ENCODE results near the gene ZNF648.
"Not testable (repeated sequence)": the region's sequence is repeated elsewhere in the genome, so short reads cannot be mapped to it uniquely, and the experiment has no call there.

ZNF648 gene

GRCh38 chr1:182061594-182061993 lies at the start of gene ZNF648:
Gene ZNF648 (minus strand): TSS chr1:182061712. CDS start chr1:182058010, 3,702 bp downstream.
- peaks cover 0 to 4% of the 10 kb centered on the region in 2 donors for H3K9me3 ChIP-seq (ENCODE audit: control insufficient read depth in 2 of 2, low read length in 2 of 2)
- no peak within 1 kb of the TSS for H3K27ac ChIP-seq (ENCODE audit: low read length)
- H3K9ac ChIP-seq (ENCODE audit: low read length in 2 of 2), result no peak within 1 kb of the TSS
- no peaks in the 10 kb centered on the region for H3K4me1 ChIP-seq (ENCODE audit: control insufficient read depth, insufficient read depth, low read length)
- no peaks in the 10 kb centered on the region for H3K36me3 ChIP-seq (ENCODE audit: control insufficient read depth in 2 of 2, insufficient read depth in 2 of 2, low read length in 2 of 2)
- peaks cover 17 to 18% of the 10 kb centered on the region in 2 donors for H3K27me3 ChIP-seq (ENCODE audit: control insufficient read depth in 1 of 2, insufficient read depth in 2 of 2, low read length in 2 of 2)
- no peak within 1 kb of the TSS for H3K4me3 ChIP-seq (ENCODE audit: low read length in 2 of 2)

- peaks cover 5 to 6% of the 10 kb centered on the region in 2 donors for H3K9me3 ChIP-seq (ENCODE audit: control insufficient read depth in 2 of 2, low read length in 2 of 2)
- no peaks in the 10 kb centered on the region for H3K4me1 ChIP-seq (ENCODE audit: control insufficient read depth, insufficient read depth, low read length)
- H3K27ac ChIP-seq (ENCODE audit: low read length), result no peak overlapping the region
- H3K4me3 ChIP-seq (ENCODE audit: low read length in 2 of 2), result no peak overlapping the region
- H3K36me3 ChIP-seq (ENCODE audit: control insufficient read depth in 2 of 2, insufficient read depth in 2 of 2, low read length in 2 of 2), result no peaks in the 10 kb centered on the region
- no peak overlapping the region for H3K9ac ChIP-seq (ENCODE audit: low read length in 2 of 2)
- peaks cover 0 to 4% of the 10 kb centered on the region in 2 donors for H3K27me3 ChIP-seq (ENCODE audit: control insufficient read depth in 1 of 2, insufficient read depth in 2 of 2, low read length in 2 of 2)
Observed at GRCh38 chr1:182110635-182111034, 49.1 kb upstream of the ZNF648 start.

- H3K9ac ChIP-seq (ENCODE audit: low read length in 2 of 2), result no peak overlapping the region
- H3K4me1 ChIP-seq (ENCODE audit: control insufficient read depth, insufficient read depth, low read length), result no peaks in the 10 kb centered on the region
- no peak overlapping the region for H3K27ac ChIP-seq (ENCODE audit: low read length)
- peaks cover 5 to 6% of the 10 kb centered on the region in 2 donors for H3K9me3 ChIP-seq (ENCODE audit: control insufficient read depth in 2 of 2, low read length in 2 of 2)
- H3K36me3 ChIP-seq (ENCODE audit: control insufficient read depth in 2 of 2, insufficient read depth in 2 of 2, low read length in 2 of 2), result no peaks in the 10 kb centered on the region
- peaks cover 0 to 4% of the 10 kb centered on the region in 2 donors for H3K27me3 ChIP-seq (ENCODE audit: control insufficient read depth in 1 of 2, insufficient read depth in 2 of 2, low read length in 2 of 2)
- H3K4me3 ChIP-seq (ENCODE audit: low read length in 2 of 2), result no peak overlapping the region
Observed at GRCh38 chr1:182109771-182110170, 48.3 kb upstream of the ZNF648 start.

- peaks cover 5 to 6% of the 10 kb centered on the region in 2 donors for H3K9me3 ChIP-seq (ENCODE audit: control insufficient read depth in 2 of 2, low read length in 2 of 2)
- no peak overlapping the region for H3K27ac ChIP-seq (ENCODE audit: low read length)
- H3K9ac ChIP-seq (ENCODE audit: low read length in 2 of 2), result no peak overlapping the region
- no peaks in the 10 kb centered on the region for H3K36me3 ChIP-seq (ENCODE audit: control insufficient read depth in 2 of 2, insufficient read depth in 2 of 2, low read length in 2 of 2)
- H3K27me3 ChIP-seq (ENCODE audit: control insufficient read depth in 1 of 2, insufficient read depth in 2 of 2, low read length in 2 of 2), result peaks cover 0 to 2% of the 10 kb centered on the region in 2 donors
- H3K4me3 ChIP-seq (ENCODE audit: low read length in 2 of 2), result no peak overlapping the region
- H3K4me1 ChIP-seq (ENCODE audit: control insufficient read depth, insufficient read depth, low read length), result no peaks in the 10 kb centered on the region
Observed at GRCh38 chr1:182107209-182107608, 45.7 kb upstream of the ZNF648 start.

GRCh38 chr1:182102043-182102416 lies 40.5 kb upstream of the ZNF648 start:
- H3K4me3 ChIP-seq (ENCODE audit: low read length in 2 of 2), result no peak overlapping the region
- H3K9ac ChIP-seq (ENCODE audit: low read length in 2 of 2), result no peak overlapping the region
- H3K4me1 ChIP-seq (ENCODE audit: control insufficient read depth, insufficient read depth, low read length), result no peaks in the 10 kb centered on the region
- H3K27ac ChIP-seq (ENCODE audit: low read length), result no peak overlapping the region
- H3K9me3 ChIP-seq (ENCODE audit: control insufficient read depth in 2 of 2, low read length in 2 of 2), result no peaks in the 10 kb centered on the region
- no peaks in the 10 kb centered on the region for H3K36me3 ChIP-seq (ENCODE audit: control insufficient read depth in 2 of 2, insufficient read depth in 2 of 2, low read length in 2 of 2)
- no peaks in the 10 kb centered on the region for H3K27me3 ChIP-seq (ENCODE audit: control insufficient read depth in 1 of 2, insufficient read depth in 2 of 2, low read length in 2 of 2)

- Histone ChIP-seq H3K4me1 (ENCODE audit: control insufficient read depth, insufficient read depth, low read length) (no peaks in the 10 kb centered on the region), H3K27me3 (ENCODE audit: control insufficient read depth in 1 of 2, insufficient read depth in 2 of 2, low read length in 2 of 2) (no peaks in the 10 kb centered on the region), H3K9me3 (ENCODE audit: control insufficient read depth in 2 of 2, low read length in 2 of 2) (no peaks in the 10 kb centered on the region), H3K4me3 (ENCODE audit: low read length in 2 of 2) (no peak overlapping the region), H3K9ac (ENCODE audit: low read length in 2 of 2) (no peak overlapping the region), H3K36me3 (ENCODE audit: control insufficient read depth in 2 of 2, insufficient read depth in 2 of 2, low read length in 2 of 2) (no peaks in the 10 kb centered on the region), H3K27ac (ENCODE audit: low read length) (no peak overlapping the region)
Observed at GRCh38 chr1:182101415-182102042, 40.0 kb upstream of the ZNF648 start.

GRCh38 chr1:182098301-182098700 lies 36.8 kb upstream of the ZNF648 start:
- Histone ChIP-seq H3K9ac (ENCODE audit: low read length in 2 of 2) (no peak overlapping the region), H3K4me3 (ENCODE audit: low read length in 2 of 2) (no peak overlapping the region), H3K27me3 (ENCODE audit: control insufficient read depth in 1 of 2, insufficient read depth in 2 of 2, low read length in 2 of 2) (no peaks in the 10 kb centered on the region), H3K36me3 (ENCODE audit: control insufficient read depth in 2 of 2, insufficient read depth in 2 of 2, low read length in 2 of 2) (no peaks in the 10 kb centered on the region), H3K9me3 (ENCODE audit: control insufficient read depth in 2 of 2, low read length in 2 of 2) (no peaks in the 10 kb centered on the region), H3K27ac (ENCODE audit: low read length) (no peak overlapping the region), H3K4me1 (ENCODE audit: control insufficient read depth, insufficient read depth, low read length) (no peaks in the 10 kb centered on the region)

- H3K4me1 ChIP-seq (ENCODE audit: control insufficient read depth, insufficient read depth, low read length), result no peaks in the 10 kb centered on the region
- no peak overlapping the region for H3K27ac ChIP-seq (ENCODE audit: low read length)
- no peaks in the 10 kb centered on the region for H3K9me3 ChIP-seq (ENCODE audit: control insufficient read depth in 2 of 2, low read length in 2 of 2)
- H3K9ac ChIP-seq (ENCODE audit: low read length in 2 of 2), result no peak overlapping the region
- H3K27me3 ChIP-seq (ENCODE audit: control insufficient read depth in 1 of 2, insufficient read depth in 2 of 2, low read length in 2 of 2), result no peaks in the 10 kb centered on the region
- no peaks in the 10 kb centered on the region for H3K36me3 ChIP-seq (ENCODE audit: control insufficient read depth in 2 of 2, insufficient read depth in 2 of 2, low read length in 2 of 2)
- no peak overlapping the region for H3K4me3 ChIP-seq (ENCODE audit: low read length in 2 of 2)
Observed at GRCh38 chr1:182095946-182096345, 34.4 kb upstream of the ZNF648 start.

- H3K27ac ChIP-seq (ENCODE audit: low read length); H3K4me1 ChIP-seq (ENCODE audit: control insufficient read depth, insufficient read depth, low read length); H3K27me3 ChIP-seq (ENCODE audit: control insufficient read depth in 1 of 2, insufficient read depth in 2 of 2, low read length in 2 of 2); H3K9ac ChIP-seq (ENCODE audit: low read length in 2 of 2); H3K36me3 ChIP-seq (ENCODE audit: control insufficient read depth in 2 of 2, insufficient read depth in 2 of 2, low read length in 2 of 2); H3K9me3 ChIP-seq (ENCODE audit: control insufficient read depth in 2 of 2, low read length in 2 of 2); H3K4me3 ChIP-seq (ENCODE audit: low read length in 2 of 2): not testable (repeated sequence)
Observed at GRCh38 chr1:182094514-182095005, 33.0 kb upstream of the ZNF648 start.

- Histone ChIP-seq H3K4me1 (ENCODE audit: control insufficient read depth, insufficient read depth, low read length) (no peaks in the 10 kb centered on the region), H3K9me3 (ENCODE audit: control insufficient read depth in 2 of 2, low read length in 2 of 2) (no peaks in the 10 kb centered on the region), H3K36me3 (ENCODE audit: control insufficient read depth in 2 of 2, insufficient read depth in 2 of 2, low read length in 2 of 2) (no peaks in the 10 kb centered on the region), H3K27me3 (ENCODE audit: control insufficient read depth in 1 of 2, insufficient read depth in 2 of 2, low read length in 2 of 2) (no peaks in the 10 kb centered on the region), H3K27ac (ENCODE audit: low read length) (no peak overlapping the region), H3K9ac (ENCODE audit: low read length in 2 of 2) (no peak overlapping the region), H3K4me3 (ENCODE audit: low read length in 2 of 2) (no peak overlapping the region)
Observed at GRCh38 chr1:182093781-182094180, 32.3 kb upstream of the ZNF648 start.

- Histone ChIP-seq H3K9ac (ENCODE audit: low read length in 2 of 2) (no peak overlapping the region), H3K27me3 (ENCODE audit: control insufficient read depth in 1 of 2, insufficient read depth in 2 of 2, low read length in 2 of 2) (no peaks in the 10 kb centered on the region), H3K9me3 (ENCODE audit: control insufficient read depth in 2 of 2, low read length in 2 of 2) (no peaks in the 10 kb centered on the region), H3K4me1 (ENCODE audit: control insufficient read depth, insufficient read depth, low read length) (no peaks in the 10 kb centered on the region), H3K36me3 (ENCODE audit: control insufficient read depth in 2 of 2, insufficient read depth in 2 of 2, low read length in 2 of 2) (no peaks in the 10 kb centered on the region), H3K4me3 (ENCODE audit: low read length in 2 of 2) (no peak overlapping the region), H3K27ac (ENCODE audit: low read length) (no peak overlapping the region)
Observed at GRCh38 chr1:182092336-182092735, 30.8 kb upstream of the ZNF648 start.
